Measurements from ENCODE around the gene GPR150. TPM values are rescaled to one million over a fixed set of nuclear protein-coding genes. Genes with fewer than 3 reads are reported as not detected.
A peak's percentile ranks its signal among the peaks of the same experiment; 100 is the strongest.

The GPR150 gene
- total and polyA plus RNA-seq, 10 of the 15 experiments (the other 5 are each of a cell fraction or from before 2014, with no cell fraction given) = 0.08 to 1.1 (median 0.37) TPM; not detected in 1

DNA sequence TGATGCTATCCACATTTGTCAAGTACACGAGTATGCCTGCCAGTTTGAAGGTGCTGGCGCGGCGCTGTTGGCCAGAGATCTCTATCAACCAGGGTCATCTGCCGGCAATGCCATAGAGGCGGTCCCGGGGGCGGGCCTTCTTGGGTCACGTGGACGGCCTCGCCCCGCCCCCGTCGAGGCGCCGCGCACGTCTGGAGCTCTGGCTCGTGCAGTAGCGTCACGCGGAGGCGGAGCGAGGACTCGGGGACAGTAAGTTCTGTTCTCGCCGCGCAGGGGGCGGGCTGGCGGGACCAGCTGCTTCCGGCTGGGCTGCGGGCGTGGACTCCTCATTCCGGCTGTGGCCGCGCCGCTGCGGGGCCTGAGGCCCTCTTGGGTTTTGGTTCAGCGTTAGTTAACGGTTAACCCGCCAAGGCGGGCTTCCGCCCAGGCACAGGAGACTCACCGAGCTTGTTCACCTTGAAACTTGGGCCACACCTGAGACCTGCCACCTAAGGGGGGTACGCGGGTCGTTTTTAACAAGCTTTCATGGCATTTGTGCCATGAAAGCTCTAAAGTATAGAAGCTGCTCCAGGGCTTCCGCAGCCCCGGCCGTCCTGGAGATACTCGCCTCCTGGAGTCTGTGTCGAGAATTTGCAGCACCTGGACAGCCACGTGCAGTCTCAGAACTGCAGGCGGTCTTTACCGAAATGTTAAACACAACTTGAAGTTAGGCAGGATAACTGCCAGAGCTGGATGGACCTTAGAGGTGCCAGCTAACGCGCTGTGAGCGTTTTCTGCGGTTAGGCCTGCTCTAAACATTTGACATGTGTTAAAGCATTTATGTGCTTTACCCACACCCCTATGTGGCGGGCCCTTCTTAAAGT lies 26.9 kb downstream of the GPR150 start, which contains the start of gene RFESD (continued):
- TF ChIP-seq IKZF2 (IDR thresholded peaks at IDR 0.05) (peak; percentile 18 to 55; a peak in 2 of 4 replicates), ZNF384 (IDR thresholded peaks at IDR 0.05; ENCODE audit: borderline replicate concordance, low read depth, low read length) (no peak), KDM1A (IDR thresholded peaks at IDR 0.05; ENCODE audit: borderline replicate concordance) (no peak), HDGF (IDR thresholded peaks at IDR 0.05) (no peak), MTA3 (IDR thresholded peaks at IDR 0.05; ENCODE audit: borderline replicate concordance, low read length) (no peak), SREBF2 (IDR thresholded peaks at IDR 0.05; ENCODE audit: low read length) (no peak), RUNX3 (IDR thresholded peaks at IDR 0.05; ENCODE audit: low read length) (peak; percentile 72), EZH2 (IDR thresholded peaks at IDR 0.05; ENCODE audit: borderline replicate concordance, control insufficient read depth, low read depth, low read length) (no peak), IRF4 (IDR thresholded peaks at IDR 0.05; ENCODE audit: low read depth, low read length) (no peak), EP300 (IDR thresholded peaks at IDR 0.05; ENCODE audit: borderline replicate concordance in 1 of 2, control insufficient read depth in 1 of 2, low read depth in 2 of 2, low read length in 2 of 2) (no peak), SPI1 (IDR thresholded peaks at IDR 0.05; ENCODE audit: borderline replicate concordance, insufficient read depth, low read depth, low read length) (no peak), LARP7 (IDR thresholded peaks at IDR 0.05) (peak; percentile 54; the same call in 1 of the 2 replicates), NFYA (IDR thresholded peaks at IDR 0.05; ENCODE audit: borderline replicate concordance, low read depth, low read length) (no peak), EGR1 (IDR thresholded peaks at IDR 0.05; ENCODE audit: borderline replicate concordance in 1 of 2, low read depth in 2 of 2, low read length in 2 of 2) (peak in 1 of 2 experiments; percentile 87; a peak in 2 of 3 replicates), MEF2A (IDR thresholded peaks at IDR 0.05; ENCODE audit: insufficient read depth, low read depth, low read length) (no peak)
- TF ChIP-seq, protein P1, sequence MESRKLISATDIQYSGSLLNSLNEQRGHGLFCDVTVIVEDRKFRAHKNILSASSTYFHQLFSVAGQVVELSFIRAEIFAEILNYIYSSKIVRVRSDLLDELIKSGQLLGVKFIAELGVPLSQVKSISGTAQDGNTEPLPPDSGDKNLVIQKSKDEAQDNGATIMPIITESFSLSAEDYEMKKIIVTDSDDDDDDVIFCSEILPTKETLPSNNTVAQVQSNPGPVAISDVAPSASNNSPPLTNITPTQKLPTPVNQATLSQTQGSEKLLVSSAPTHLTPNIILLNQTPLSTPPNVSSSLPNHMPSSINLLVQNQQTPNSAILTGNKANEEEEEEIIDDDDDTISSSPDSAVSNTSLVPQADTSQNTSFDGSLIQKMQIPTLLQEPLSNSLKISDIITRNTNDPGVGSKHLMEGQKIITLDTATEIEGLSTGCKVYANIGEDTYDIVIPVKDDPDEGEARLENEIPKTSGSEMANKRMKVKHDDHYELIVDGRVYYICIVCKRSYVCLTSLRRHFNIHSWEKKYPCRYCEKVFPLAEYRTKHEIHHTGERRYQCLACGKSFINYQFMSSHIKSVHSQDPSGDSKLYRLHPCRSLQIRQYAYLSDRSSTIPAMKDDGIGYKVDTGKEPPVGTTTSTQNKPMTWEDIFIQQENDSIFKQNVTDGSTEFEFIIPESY (IDR thresholded peaks at IDR 0.05) = no peak; the same call in 1 of the 2 replicates
- TF ChIP-seq, protein P2, sequence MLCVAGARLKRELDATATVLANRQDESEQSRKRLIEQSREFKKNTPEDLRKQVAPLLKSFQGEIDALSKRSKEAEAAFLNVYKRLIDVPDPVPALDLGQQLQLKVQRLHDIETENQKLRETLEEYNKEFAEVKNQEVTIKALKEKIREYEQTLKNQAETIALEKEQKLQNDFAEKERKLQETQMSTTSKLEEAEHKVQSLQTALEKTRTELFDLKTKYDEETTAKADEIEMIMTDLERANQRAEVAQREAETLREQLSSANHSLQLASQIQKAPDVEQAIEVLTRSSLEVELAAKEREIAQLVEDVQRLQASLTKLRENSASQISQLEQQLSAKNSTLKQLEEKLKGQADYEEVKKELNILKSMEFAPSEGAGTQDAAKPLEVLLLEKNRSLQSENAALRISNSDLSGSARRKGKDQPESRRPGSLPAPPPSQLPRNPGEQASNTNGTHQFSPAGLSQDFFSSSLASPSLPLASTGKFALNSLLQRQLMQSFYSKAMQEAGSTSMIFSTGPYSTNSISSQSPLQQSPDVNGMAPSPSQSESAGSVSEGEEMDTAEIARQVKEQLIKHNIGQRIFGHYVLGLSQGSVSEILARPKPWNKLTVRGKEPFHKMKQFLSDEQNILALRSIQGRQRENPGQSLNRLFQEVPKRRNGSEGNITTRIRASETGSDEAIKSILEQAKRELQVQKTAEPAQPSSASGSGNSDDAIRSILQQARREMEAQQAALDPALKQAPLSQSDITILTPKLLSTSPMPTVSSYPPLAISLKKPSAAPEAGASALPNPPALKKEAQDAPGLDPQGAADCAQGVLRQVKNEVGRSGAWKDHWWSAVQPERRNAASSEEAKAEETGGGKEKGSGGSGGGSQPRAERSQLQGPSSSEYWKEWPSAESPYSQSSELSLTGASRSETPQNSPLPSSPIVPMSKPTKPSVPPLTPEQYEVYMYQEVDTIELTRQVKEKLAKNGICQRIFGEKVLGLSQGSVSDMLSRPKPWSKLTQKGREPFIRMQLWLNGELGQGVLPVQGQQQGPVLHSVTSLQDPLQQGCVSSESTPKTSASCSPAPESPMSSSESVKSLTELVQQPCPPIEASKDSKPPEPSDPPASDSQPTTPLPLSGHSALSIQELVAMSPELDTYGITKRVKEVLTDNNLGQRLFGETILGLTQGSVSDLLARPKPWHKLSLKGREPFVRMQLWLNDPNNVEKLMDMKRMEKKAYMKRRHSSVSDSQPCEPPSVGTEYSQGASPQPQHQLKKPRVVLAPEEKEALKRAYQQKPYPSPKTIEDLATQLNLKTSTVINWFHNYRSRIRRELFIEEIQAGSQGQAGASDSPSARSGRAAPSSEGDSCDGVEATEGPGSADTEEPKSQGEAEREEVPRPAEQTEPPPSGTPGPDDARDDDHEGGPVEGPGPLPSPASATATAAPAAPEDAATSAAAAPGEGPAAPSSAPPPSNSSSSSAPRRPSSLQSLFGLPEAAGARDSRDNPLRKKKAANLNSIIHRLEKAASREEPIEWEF (IDR thresholded peaks at IDR 0.05; ENCODE audit: insufficient replicate concordance, low read depth, low read length) = peak; percentile 62
- TF ChIP-seq, protein P3, sequence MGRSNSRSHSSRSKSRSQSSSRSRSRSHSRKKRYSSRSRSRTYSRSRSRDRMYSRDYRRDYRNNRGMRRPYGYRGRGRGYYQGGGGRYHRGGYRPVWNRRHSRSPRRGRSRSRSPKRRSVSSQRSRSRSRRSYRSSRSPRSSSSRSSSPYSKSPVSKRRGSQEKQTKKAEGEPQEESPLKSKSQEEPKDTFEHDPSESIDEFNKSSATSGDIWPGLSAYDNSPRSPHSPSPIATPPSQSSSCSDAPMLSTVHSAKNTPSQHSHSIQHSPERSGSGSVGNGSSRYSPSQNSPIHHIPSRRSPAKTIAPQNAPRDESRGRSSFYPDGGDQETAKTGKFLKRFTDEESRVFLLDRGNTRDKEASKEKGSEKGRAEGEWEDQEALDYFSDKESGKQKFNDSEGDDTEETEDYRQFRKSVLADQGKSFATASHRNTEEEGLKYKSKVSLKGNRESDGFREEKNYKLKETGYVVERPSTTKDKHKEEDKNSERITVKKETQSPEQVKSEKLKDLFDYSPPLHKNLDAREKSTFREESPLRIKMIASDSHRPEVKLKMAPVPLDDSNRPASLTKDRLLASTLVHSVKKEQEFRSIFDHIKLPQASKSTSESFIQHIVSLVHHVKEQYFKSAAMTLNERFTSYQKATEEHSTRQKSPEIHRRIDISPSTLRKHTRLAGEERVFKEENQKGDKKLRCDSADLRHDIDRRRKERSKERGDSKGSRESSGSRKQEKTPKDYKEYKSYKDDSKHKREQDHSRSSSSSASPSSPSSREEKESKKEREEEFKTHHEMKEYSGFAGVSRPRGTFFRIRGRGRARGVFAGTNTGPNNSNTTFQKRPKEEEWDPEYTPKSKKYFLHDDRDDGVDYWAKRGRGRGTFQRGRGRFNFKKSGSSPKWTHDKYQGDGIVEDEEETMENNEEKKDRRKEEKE (IDR thresholded peaks at IDR 0.05) = no peak

Data from GM12878 (cell line).